Stimulated activated CD4-positive, alpha-beta T cell treated with anti-CD3 and anti-CD28 coated beads, Interleukin-2, amount 100 ng/mL, for 48 hours (primary cell): ENCODE results near the gene ZNF423.

Source experiments
- DNase-seq, 2 donors: peaks; one replicate each; pipeline ENCODE4 v3.0.0-alpha.2; 2020

ZNF423 gene

DNA sequence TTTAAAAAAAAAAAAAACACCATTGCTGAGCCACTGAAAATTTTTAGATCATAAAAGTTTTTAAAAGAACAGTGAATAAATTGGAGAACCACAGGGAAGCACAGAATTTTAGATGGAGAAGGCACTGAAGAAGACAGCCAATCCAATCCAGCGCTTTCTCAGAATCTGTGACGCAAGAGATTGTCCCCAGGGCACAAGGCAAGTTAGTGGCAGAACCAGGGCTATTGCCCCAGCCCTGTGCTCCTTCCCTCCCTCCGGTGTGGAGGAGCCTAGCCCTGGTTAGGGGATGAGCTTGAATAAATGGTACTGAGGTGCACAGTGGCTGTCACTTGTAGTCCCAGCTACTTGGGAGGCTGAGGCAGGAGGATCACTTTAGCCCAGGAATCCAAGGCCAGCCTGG, 108.3 kb downstream of the ZNF423 start:
- DNase-seq, result no peak

DNA sequence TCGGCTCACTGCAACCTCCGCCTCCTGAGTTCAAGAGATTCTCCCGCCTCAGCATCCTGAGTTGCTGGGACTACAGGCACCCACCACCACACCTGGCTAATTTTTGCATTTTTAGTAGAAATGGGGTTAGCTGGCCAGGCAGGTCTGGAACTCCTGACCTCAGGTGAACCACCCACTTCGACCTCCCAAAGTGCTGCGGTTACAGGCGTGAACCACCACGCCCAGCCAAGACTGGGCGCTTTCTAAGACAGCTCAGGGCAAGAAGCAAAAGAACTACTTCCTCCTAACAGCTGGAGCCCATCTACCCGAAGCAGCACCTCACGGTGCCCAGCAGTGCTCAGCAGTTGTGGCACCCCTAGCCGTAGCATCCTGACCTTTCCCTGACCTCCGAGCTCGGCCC, 109.4 kb downstream of the ZNF423 start:
- DNase-seq, result no peak

DNA sequence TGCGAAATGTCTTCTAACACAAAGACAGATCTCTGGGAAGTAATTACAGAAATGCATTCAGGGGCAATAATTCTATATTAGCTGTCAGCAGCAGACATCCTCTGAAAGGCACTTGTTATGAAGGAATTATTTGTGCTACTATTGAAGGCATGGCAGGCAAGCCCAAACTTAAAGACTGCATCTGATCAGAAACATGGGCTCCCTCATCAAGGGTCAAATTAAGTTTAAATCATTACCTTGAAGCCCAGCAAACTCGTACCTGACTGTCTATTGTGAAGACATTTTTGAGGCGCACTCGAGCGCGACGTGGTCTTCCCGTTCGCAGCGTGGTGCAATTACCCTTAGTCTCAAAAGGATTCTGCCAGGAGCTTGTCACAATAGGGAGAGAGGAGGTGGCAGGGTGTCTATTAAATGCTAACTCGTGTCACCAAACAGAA, 110.6 kb downstream of the ZNF423 start:
- DNase-seq, result no peak

DNA sequence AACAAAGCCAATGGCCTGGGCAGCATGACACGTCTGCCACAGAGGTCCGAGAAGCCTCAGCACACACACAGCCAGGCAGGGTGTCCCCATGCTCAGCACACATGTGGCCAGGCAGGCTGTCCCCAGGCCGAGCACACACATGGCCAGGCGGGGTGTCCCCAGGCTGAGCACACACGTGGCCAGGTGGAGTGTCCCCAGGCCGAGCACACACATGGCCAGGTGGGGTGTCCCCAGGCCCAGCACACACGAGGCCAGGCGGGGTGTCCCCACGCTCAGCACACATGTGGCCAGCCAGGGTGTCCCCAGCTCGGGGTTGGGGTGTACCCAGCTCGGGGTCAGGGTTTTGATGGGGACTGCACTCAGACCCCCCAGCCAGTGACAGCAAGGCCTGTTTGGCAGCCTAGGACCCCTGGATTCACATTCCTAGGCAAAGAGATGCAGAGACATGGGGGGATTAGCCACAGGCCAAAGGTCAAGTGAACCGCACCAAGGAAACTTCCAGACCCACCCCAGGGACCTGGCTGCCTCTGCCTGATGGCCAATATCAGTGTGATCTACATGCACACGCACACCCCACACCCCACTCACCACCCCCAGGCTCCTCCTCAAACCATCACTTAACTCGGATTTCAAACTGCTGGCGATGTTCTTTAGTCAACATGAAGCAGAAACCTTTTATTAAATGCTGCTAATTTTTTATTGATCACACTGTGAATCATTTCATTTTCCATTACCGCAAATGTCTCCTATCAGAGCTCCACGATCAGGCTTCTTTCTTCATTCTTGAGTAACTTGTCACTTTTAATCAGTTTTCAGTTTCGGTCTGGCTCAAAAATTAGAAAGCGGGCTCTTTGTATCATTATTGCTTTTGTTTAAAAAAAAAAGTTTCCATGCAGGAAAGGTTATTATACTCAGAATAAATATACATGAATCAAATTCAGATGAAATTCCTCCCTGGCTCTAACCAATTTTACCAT, 111.4 kb downstream of the ZNF423 start:
- no peak for DNase-seq

GRCh38 chr16:49743658-49744057, 112.3 kb downstream of the ZNF423 start:
- no peak for DNase-seq

- no peak for DNase-seq
Observed at GRCh38 chr16:49743203-49743464, 112.8 kb downstream of the ZNF423 start.

GRCh38 chr16:49742428-49743202, 113.3 kb downstream of the ZNF423 start:
- no peak for DNase-seq

- DNase-seq, result no peak
Observed at GRCh38 chr16:49740256-49740655, 115.7 kb downstream of the ZNF423 start.

- no peak for DNase-seq
Observed at GRCh38 chr16:49739381-49739780, 116.5 kb downstream of the ZNF423 start.

- no peak for DNase-seq
Observed at GRCh38 chr16:49738832-49739231, 117.1 kb downstream of the ZNF423 start.

GRCh38 chr16:49738001-49738400, 117.9 kb downstream of the ZNF423 start:
- no peak for DNase-seq

- no peak for DNase-seq
Observed at GRCh38 chr16:49737541-49737940, 118.4 kb downstream of the ZNF423 start.

DNA sequence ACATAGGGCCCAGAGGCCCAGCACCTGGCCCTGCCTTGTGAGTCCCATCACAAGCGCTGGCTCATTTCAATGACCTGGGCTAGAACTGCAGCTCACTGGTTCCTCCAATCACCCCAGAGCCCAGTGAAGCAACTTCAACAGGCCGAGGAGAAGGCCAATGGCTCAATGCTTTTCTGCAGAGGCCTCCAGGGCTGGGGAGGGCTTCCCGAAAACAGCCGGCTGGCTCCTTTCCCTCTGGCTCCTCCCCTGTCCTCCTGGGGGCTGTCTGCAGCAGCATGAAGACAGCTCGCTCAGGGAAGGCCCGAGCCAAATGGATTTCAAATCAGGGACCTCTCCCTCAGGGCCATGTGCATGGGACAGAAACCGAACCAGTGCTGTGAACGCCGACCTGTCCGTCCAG, 121.6 kb downstream of the ZNF423 start:
- no peak for DNase-seq

DNA sequence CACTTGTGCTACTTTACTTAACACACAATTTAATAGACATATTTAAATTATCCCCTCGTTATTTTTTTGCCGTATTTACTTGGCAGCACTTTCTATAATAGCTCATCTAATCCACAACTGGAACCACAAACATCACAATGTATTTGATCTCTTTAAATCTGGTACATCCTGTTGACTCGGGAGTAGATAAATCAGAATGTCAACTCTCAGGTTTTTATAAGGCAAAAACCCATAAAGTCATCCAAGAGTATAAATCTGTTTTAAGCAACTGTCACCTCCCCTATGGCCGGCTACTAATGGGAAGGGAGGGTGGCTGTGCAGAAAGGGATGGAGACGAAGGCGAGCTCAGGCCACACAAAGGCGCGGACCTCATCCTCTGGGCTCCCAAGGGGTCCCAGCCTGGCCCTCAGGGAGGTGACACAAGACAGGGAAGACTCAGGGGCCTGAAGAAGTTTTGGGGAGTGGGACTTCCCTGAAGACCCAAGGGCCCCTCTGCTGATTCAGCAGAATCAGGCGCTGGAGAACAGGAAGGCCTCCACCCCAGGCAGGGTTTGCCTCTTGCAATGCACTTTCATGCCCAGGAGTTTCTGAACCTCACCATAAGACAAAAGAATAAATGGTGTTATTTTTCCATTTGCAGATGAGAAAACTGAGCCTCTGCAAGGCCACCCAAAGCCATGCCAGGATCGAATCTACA, 122.5 kb downstream of the ZNF423 start:
- no peak for DNase-seq

DNA sequence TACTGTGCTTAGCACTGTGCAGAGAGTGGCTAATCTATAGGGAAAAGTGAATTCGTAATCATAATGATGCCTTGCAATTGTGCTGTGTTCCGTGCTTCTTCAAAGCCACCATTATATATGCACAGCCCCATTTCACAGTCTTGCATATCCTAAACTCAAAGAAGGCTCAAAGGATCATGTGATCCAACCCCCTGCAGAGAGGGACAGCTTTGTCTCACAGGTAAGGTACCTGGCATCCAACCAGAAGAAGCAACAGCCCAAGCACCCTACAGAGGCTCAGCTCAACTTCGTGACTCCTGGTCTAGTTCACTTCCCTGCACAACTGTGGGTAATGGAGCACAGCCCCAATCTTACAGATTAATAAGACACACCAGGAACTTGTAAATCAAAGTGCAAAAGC, 124.0 kb downstream of the ZNF423 start:
- no peak for DNase-seq

GRCh38 chr16:49730772-49731171, 125.1 kb downstream of the ZNF423 start:
- DNase-seq, result no peak

DNA sequence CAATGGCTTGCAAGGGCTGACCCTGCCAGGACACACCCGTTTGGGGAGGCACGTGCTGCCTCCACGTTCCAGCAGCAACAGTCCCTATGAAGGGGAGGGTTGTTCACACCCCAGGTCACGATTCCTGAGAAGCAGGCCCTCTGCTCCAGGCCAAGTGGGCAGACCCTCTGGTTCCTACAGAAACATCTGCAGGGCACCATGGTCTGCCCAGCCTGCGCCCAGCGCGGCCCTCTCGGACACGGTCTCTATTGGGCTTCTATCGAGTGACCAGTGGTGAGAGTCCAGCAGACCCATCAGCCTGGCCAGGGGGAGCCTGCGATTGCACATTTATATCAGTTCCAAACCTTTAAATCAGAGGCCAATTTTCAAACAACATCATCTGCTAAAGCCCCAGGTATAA, 128.3 kb downstream of the ZNF423 start:
- DNase-seq, result no peak

GRCh38 chr16:49726155-49726554, 129.8 kb downstream of the ZNF423 start:
- DNase-seq, result no peak

DNA sequence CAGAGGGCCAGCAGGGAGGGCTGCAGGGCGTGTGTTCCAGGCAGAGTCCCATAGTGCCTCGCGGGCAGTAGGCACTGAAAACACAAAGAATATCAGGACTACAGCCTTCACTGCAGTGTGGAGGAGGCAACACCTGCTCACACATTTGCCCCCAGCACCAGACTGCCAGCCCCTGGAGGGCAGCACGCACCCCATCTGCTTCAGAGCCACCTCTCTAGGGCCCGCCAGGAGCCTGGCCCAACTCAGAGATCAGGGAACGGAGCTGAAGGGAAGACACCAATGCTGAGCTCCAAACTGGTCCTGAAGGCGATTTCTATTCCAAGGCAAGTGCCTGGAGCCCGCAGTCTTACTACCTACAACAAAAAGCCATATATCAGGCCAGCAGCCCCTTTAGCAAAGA, 130.3 kb downstream of the ZNF423 start:
- no peak for DNase-seq

- no peak for DNase-seq
Observed at GRCh38 chr16:49724774-49725173, 131.1 kb downstream of the ZNF423 start.

DNA sequence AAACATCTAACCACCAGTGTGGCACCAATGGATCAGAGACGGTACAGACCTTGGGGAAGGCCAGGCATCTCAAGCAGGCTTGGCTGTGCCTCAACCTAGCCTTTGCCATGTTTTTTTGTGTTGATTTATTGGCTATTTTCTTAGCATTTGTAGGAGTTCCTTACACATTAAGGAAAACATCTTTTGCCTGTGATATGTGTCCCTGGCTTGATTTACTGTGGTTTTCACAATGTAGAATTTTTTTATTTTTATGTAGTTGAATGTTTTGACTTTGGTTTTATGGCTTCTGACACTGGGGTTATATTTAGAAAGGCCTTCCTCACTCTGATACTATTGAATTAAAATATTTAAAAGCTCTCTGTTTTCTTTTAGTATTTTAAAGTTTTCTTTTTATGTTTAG, 132.6 kb downstream of the ZNF423 start:
- DNase-seq, result no peak

DNA sequence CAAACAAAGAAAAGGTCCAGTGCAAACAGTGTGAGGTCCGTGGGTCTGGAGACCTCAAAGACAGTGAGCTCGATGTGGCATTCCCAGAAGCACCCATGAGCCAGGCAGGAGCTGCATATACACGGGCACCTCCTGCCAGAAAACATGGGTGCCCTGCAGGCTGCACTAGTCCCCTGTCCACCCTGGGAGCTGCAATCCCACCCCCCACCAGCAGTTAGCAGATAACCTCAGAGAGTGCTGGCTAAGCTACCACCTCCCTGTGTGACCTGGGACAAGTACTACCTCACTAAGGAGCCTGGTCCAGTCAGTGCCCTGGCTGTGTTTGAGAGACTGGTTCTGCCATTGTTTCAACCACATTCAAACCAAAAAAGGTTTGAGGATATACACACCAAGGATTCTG, 135.7 kb downstream of the ZNF423 start:
- no peak for DNase-seq

GRCh38 chr16:49717689-49718088, 138.2 kb downstream of the ZNF423 start:
- DNase-seq, result no peak
